ENCODE results near the gene ABLIM2. TPM values are rescaled to one million over a fixed set of nuclear protein-coding genes. Genes with fewer than 3 reads are reported as not detected.

Gene ABLIM2
- total RNA-seq, 1 experiment from 2014 or later: 2.7 TPM

- no TSS peak for BruUV-seq (replicated peaks)
- no peak overlapping the region for H3K27ac ChIP-seq (ENCODE audit: low read depth, low read length, poor library complexity, severe bottlenecking)
- no peak for DNase-seq (ENCODE audit: low spot score)
- intact Hi-C loops (cut with micrococcal nuclease; ENCODE audit: unreplicated experiment): no loop called here
- TF ChIP-seq EZH2 (IDR thresholded peaks at IDR 0.05; ENCODE audit: borderline replicate concordance, low read depth, low read length, poor library complexity, severe bottlenecking): no peak
- no peak for TF ChIP-seq CTCF (conservative IDR thresholded peaks at IDR 0.05; ENCODE audit: low read depth, low read length)
- no peaks in the 10 kb centered on the region for H3K9me3 ChIP-seq (ENCODE audit: low read depth, low read length, poor library complexity, severe bottlenecking)
- no peak overlapping the region for H3K4me3 ChIP-seq (ENCODE audit: low read depth, low read length, poor library complexity, severe bottlenecking)
- H3K4me1 ChIP-seq (ENCODE audit: insufficient read depth, low read length, poor library complexity, severe bottlenecking): no peaks in the 10 kb centered on the region
- ChIA-PET POLR2A (ENCODE audit: low non-redundant PET) (no interaction called here), CTCF (no interaction called here)
- no peaks in the 10 kb centered on the region for H3K36me3 ChIP-seq (ENCODE audit: insufficient read depth, low read length, poor library complexity, severe bottlenecking)
- H3K27me3 ChIP-seq (replicated peaks; ENCODE audit: insufficient read depth, low read depth, low read length, poor library complexity): no peaks in the 10 kb centered on the region
Measured at GRCh38 chr4:7995135-7995534, 163.5 kb downstream of the ABLIM2 start.

GRCh38 chr4:7993671-7994070 is 164.9 kb downstream of the ABLIM2 start:
- no peak for DNase-seq (ENCODE audit: low spot score)

GRCh38 chr4:7992846-7993245 is 165.8 kb downstream of the ABLIM2 start:
- no peak overlapping the region for H3K4me3 ChIP-seq (ENCODE audit: low read depth, low read length, poor library complexity, severe bottlenecking)
- H3K27me3 ChIP-seq (replicated peaks; ENCODE audit: insufficient read depth, low read depth, low read length, poor library complexity): no peaks in the 10 kb centered on the region
- POLR2A ChIA-PET (ENCODE audit: low non-redundant PET): no interaction called here
- no peaks in the 10 kb centered on the region for H3K9me3 ChIP-seq (ENCODE audit: low read depth, low read length, poor library complexity, severe bottlenecking)
- H3K27ac ChIP-seq (ENCODE audit: low read depth, low read length, poor library complexity, severe bottlenecking): no peak overlapping the region
- CTCF ChIA-PET: no interaction called here
- BruUV-seq (replicated peaks): no TSS peak
- no peak for DNase-seq (ENCODE audit: low spot score)
- no peaks in the 10 kb centered on the region for H3K36me3 ChIP-seq (ENCODE audit: insufficient read depth, low read length, poor library complexity, severe bottlenecking)
- TF ChIP-seq EZH2 (IDR thresholded peaks at IDR 0.05; ENCODE audit: borderline replicate concordance, low read depth, low read length, poor library complexity, severe bottlenecking) (no peak), CTCF (conservative IDR thresholded peaks at IDR 0.05; ENCODE audit: low read depth, low read length) (no peak)
- H3K4me1 ChIP-seq (ENCODE audit: insufficient read depth, low read length, poor library complexity, severe bottlenecking): no peaks in the 10 kb centered on the region
- intact Hi-C loops (cut with micrococcal nuclease; ENCODE audit: unreplicated experiment): no loop called here

More at GRCh38 chr4:7993671-7994070, 164.9 kb downstream of the ABLIM2 start:
- intact Hi-C loops (cut with micrococcal nuclease; ENCODE audit: unreplicated experiment): no loop called here
- no peak overlapping the region for H3K27ac ChIP-seq (ENCODE audit: low read depth, low read length, poor library complexity, severe bottlenecking)
- H3K36me3 ChIP-seq (ENCODE audit: insufficient read depth, low read length, poor library complexity, severe bottlenecking): no peaks in the 10 kb centered on the region
- ChIA-PET POLR2A (ENCODE audit: low non-redundant PET) (no interaction called here), CTCF (no interaction called here)
- no peaks in the 10 kb centered on the region for H3K9me3 ChIP-seq (ENCODE audit: low read depth, low read length, poor library complexity, severe bottlenecking)
- no peaks in the 10 kb centered on the region for H3K4me1 ChIP-seq (ENCODE audit: insufficient read depth, low read length, poor library complexity, severe bottlenecking)
- H3K4me3 ChIP-seq (ENCODE audit: low read depth, low read length, poor library complexity, severe bottlenecking): no peak overlapping the region
- TF ChIP-seq EZH2 (IDR thresholded peaks at IDR 0.05; ENCODE audit: borderline replicate concordance, low read depth, low read length, poor library complexity, severe bottlenecking) (no peak), CTCF (conservative IDR thresholded peaks at IDR 0.05; ENCODE audit: low read depth, low read length) (no peak)
- BruUV-seq (replicated peaks): no TSS peak
- no peaks in the 10 kb centered on the region for H3K27me3 ChIP-seq (replicated peaks; ENCODE audit: insufficient read depth, low read depth, low read length, poor library complexity)
